Measurements from ENCODE around the gene DLGAP3.

GRCh38 chr1:34915521-34915920 is 13.9 kb downstream of the DLGAP3 start:
- TF ChIP-seq POLR2A (IDR thresholded peaks at IDR 0.05; ENCODE audit: low read depth, low read length): no peak
- TF ChIP-seq POLR2AphosphoS5 (IDR thresholded peaks at IDR 0.05; ENCODE audit: low read depth, low read length): no peak
- no peak for TF ChIP-seq SPI1 (IDR thresholded peaks at IDR 0.05; ENCODE audit: low read depth, low read length)
- no peak for TF ChIP-seq TAF1 (IDR thresholded peaks at IDR 0.05; ENCODE audit: low read depth, low read length)
